ENCODE data around the gene NRIP1. TPM values are rescaled to one million over a fixed set of nuclear protein-coding genes. Genes with fewer than 3 reads are reported as not detected.

Gene NRIP1
- total and polyA plus RNA-seq, 2 donors from 2014 or later = 7.4 to 60.4 TPM

DNA sequence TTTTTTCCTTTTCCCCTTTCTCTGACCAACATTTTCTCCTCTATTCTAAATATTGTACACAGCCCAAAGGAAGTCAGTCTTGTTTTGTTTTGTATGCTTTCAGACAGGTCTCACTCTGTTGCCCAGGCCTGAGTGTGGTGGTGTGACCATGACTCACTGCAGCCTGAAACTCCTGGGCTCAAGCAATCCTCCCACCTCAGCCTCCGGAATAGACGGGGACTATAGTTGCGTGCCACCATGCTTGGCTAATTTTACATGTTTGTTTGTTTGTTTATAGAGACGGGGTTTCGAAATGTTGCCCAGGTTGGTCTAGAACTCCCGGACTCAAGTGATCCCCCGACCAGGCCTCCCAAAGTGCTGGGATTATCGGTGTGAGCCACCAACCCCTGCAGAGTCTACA, 72.8 kb downstream of the NRIP1 start:
- no peak for FAIRE-seq
- TF ChIP-seq, protein P1, sequence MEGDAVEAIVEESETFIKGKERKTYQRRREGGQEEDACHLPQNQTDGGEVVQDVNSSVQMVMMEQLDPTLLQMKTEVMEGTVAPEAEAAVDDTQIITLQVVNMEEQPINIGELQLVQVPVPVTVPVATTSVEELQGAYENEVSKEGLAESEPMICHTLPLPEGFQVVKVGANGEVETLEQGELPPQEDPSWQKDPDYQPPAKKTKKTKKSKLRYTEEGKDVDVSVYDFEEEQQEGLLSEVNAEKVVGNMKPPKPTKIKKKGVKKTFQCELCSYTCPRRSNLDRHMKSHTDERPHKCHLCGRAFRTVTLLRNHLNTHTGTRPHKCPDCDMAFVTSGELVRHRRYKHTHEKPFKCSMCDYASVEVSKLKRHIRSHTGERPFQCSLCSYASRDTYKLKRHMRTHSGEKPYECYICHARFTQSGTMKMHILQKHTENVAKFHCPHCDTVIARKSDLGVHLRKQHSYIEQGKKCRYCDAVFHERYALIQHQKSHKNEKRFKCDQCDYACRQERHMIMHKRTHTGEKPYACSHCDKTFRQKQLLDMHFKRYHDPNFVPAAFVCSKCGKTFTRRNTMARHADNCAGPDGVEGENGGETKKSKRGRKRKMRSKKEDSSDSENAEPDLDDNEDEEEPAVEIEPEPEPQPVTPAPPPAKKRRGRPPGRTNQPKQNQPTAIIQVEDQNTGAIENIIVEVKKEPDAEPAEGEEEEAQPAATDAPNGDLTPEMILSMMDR (IDR thresholded peaks at IDR 0.05; ENCODE audit: borderline replicate concordance, extremely low read depth, insufficient read depth) = no peak
- Histone ChIP-seq H3K4me3 (ENCODE audit: low read length in 3 of 3) (no peak overlapping the region), H3K27ac (ENCODE audit: low read depth in 2 of 2, low read length in 2 of 2) (no peak overlapping the region), H3K36me3 (ENCODE audit: control insufficient read depth in 2 of 3, insufficient read depth in 3 of 3, low read length in 3 of 3) (peaks cover 0 to 4% (median 0%) of the 10 kb centered on the region in 3 donors), H3K4me1 (ENCODE audit: control insufficient read depth in 2 of 3, insufficient read depth in 2 of 3, low read depth in 1 of 3, low read length in 3 of 3) (peaks cover 0 to 8% (median 4%) of the 10 kb centered on the region in 3 donors), H3K9ac (ENCODE audit: low read length in 3 of 3) (no peak overlapping the region), H3K9me3 (ENCODE audit: control insufficient read depth in 2 of 3, insufficient read depth in 1 of 3, low read length in 3 of 3) (no peaks in the 10 kb centered on the region), H3K27me3 (ENCODE audit: control insufficient read depth, insufficient read depth, low read length) (no peaks in the 10 kb centered on the region)
- intact Hi-C loops (cut with DNase I) = no loop called here
- DNase-seq = no peak

DNA sequence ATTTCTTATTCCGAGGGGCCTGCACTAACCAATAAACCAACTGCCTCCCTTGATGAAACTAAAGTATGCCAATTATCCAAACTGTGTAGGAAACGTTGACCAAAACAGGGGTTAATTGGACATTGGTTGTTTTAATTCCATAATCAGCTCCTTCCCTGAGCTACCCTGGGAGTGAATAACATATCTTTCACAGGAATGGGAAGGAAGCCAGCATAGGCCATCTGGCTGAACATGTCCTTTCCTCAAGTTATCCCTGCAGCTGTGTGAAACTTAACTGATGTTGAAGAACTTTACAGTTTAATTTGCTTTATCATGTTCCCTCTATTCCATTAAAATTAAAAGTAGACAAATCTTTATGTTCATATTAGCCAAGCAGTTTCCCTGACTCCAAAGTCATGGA, 75.4 kb downstream of the NRIP1 start:
- no peak overlapping the region for H3K9ac ChIP-seq (ENCODE audit: low read length in 3 of 3)
- TF ChIP-seq, protein P1 (IDR thresholded peaks at IDR 0.05; ENCODE audit: borderline replicate concordance, extremely low read depth, insufficient read depth) = no peak
- intact Hi-C loops (cut with DNase I) = no loop called here

DNA sequence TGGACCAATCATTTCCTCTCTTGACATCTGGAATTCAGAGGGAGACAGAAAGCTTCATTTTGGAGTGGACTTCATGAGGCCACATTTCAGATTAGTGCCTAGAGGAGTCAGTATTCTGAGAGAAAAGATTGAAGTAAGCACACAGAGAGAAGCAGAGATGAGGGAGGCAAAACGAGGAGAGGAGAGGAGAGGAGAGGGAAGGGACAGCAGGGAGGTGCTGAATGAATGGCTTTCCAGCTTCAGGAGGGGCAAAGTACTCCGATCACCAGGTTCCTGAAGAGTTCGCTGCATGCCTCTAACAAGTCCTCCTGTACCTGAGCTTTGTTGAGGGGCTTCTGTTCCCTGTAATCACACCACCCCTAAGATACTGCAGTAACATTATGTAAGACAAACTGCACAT, 76.0 kb downstream of the NRIP1 start:
- Histone ChIP-seq H3K4me3 (ENCODE audit: low read length in 3 of 3) (no peak overlapping the region), H3K4me1 (ENCODE audit: control insufficient read depth in 2 of 3, insufficient read depth in 2 of 3, low read depth in 1 of 3, low read length in 3 of 3) (peaks cover 0 to 9% (median 4%) of the 10 kb centered on the region in 3 donors), H3K36me3 (ENCODE audit: control insufficient read depth in 2 of 3, insufficient read depth in 3 of 3, low read length in 3 of 3) (peaks cover 0 to 4% (median 0%) of the 10 kb centered on the region in 3 donors), H3K9ac (ENCODE audit: low read length in 3 of 3) (no peak overlapping the region), H3K27ac (ENCODE audit: low read depth in 2 of 2, low read length in 2 of 2) (no peak overlapping the region), H3K9me3 (ENCODE audit: control insufficient read depth in 2 of 3, insufficient read depth in 1 of 3, low read length in 3 of 3) (no peaks in the 10 kb centered on the region), H3K27me3 (ENCODE audit: control insufficient read depth, insufficient read depth, low read length) (no peaks in the 10 kb centered on the region)
- DNase-seq = no peak
- intact Hi-C loops (cut with DNase I) = no loop called here
- FAIRE-seq = no peak
- TF ChIP-seq, protein P1 (IDR thresholded peaks at IDR 0.05; ENCODE audit: borderline replicate concordance, extremely low read depth, insufficient read depth) = no peak

More for the DNA sequence above, 75.4 kb downstream of the NRIP1 start:
- no peak for FAIRE-seq
- no peaks in the 10 kb centered on the region for H3K9me3 ChIP-seq (ENCODE audit: control insufficient read depth in 2 of 3, insufficient read depth in 1 of 3, low read length in 3 of 3)
- H3K4me3 ChIP-seq (ENCODE audit: low read length in 3 of 3) = no peak overlapping the region
- no peak for DNase-seq
- H3K27ac ChIP-seq (ENCODE audit: low read depth in 2 of 2, low read length in 2 of 2) = no peak overlapping the region
- H3K36me3 ChIP-seq (ENCODE audit: control insufficient read depth in 2 of 3, insufficient read depth in 3 of 3, low read length in 3 of 3) = peaks cover 0 to 4% (median 0%) of the 10 kb centered on the region in 3 donors
- H3K4me1 ChIP-seq (ENCODE audit: control insufficient read depth in 2 of 3, insufficient read depth in 2 of 3, low read depth in 1 of 3, low read length in 3 of 3) = peaks cover 0 to 9% (median 4%) of the 10 kb centered on the region in 3 donors
- no peaks in the 10 kb centered on the region for H3K27me3 ChIP-seq (ENCODE audit: control insufficient read depth, insufficient read depth, low read length)

Data from kidney (tissue), 14 donors.